Amniotic epithelial cell (primary cell): ENCODE results near the gene RAB3C.

Experiments
- DNase-seq: peaks from one replicate; pipeline ENCODE4 v3.0.0-alpha.2; 2010; ENCODE audit warnings: low read depth

Gene RAB3C

GRCh38 chr5:58731641-58732040, 148.8 kb downstream of the RAB3C start:
- DNase-seq = peak; percentile 1

GRCh38 chr5:58735637-58736036, 152.8 kb downstream of the RAB3C start:
- DNase-seq = no peak

- DNase-seq = no peak
These were observed 153.3 kb downstream of the RAB3C start for GRCh38 chr5:58736214-58736613.

- no peak for DNase-seq
These were observed 154.8 kb downstream of the RAB3C start for GRCh38 chr5:58737671-58738070.

- no peak for DNase-seq
These were observed 155.5 kb downstream of the RAB3C start for GRCh38 chr5:58738336-58738735.

GRCh38 chr5:58739051-58739450, 156.2 kb downstream of the RAB3C start:
- DNase-seq = no peak

- no peak for DNase-seq
These were observed 158.1 kb downstream of the RAB3C start for GRCh38 chr5:58740956-58741355.

- DNase-seq = no peak
These were observed 162.5 kb downstream of the RAB3C start for GRCh38 chr5:58745350-58745749.

- no peak for DNase-seq
These were observed 163.4 kb downstream of the RAB3C start for GRCh38 chr5:58746321-58746720.

GRCh38 chr5:58750036-58750435, 167.2 kb downstream of the RAB3C start:
- DNase-seq = no peak

GRCh38 chr5:58751222-58751837, 168.5 kb downstream of the RAB3C start:
- peak; percentile 16 for DNase-seq

GRCh38 chr5:58752104-58752503, 169.2 kb downstream of the RAB3C start:
- no peak for DNase-seq

GRCh38 chr5:58753446-58753845, 170.6 kb downstream of the RAB3C start:
- no peak for DNase-seq

- DNase-seq = no peak
These were observed 171.4 kb downstream of the RAB3C start for GRCh38 chr5:58754250-58754649.

GRCh38 chr5:58755397-58755796, 172.5 kb downstream of the RAB3C start:
- DNase-seq = no peak

- no peak for DNase-seq
These were observed 176.9 kb downstream of the RAB3C start for GRCh38 chr5:58759745-58760144.

- no peak for DNase-seq
These were observed 177.3 kb downstream of the RAB3C start for GRCh38 chr5:58760222-58760621.

GRCh38 chr5:58761407-58761806, 178.5 kb downstream of the RAB3C start:
- no peak for DNase-seq

GRCh38 chr5:58763390-58763789, 180.5 kb downstream of the RAB3C start:
- no peak for DNase-seq

- no peak for DNase-seq
These were observed 181.3 kb downstream of the RAB3C start for GRCh38 chr5:58764199-58764598.

- no peak for DNase-seq
These were observed 182.2 kb downstream of the RAB3C start for GRCh38 chr5:58765058-58765457.

GRCh38 chr5:58767104-58767503, 184.2 kb downstream of the RAB3C start:
- DNase-seq = no peak

- DNase-seq = no peak
These were observed 187.3 kb downstream of the RAB3C start for GRCh38 chr5:58770136-58770535.

GRCh38 chr5:58771796-58772195, 188.9 kb downstream of the RAB3C start:
- DNase-seq = no peak
